AG08396 (cell line): ENCODE data around the gene SETD5.

Source experiments
- DNase-seq: peaks from one replicate; pipeline ENCODE4 v3.0.0; 2012; ENCODE audit warnings: low spot score, mixed read lengths

The SETD5 gene

DNA sequence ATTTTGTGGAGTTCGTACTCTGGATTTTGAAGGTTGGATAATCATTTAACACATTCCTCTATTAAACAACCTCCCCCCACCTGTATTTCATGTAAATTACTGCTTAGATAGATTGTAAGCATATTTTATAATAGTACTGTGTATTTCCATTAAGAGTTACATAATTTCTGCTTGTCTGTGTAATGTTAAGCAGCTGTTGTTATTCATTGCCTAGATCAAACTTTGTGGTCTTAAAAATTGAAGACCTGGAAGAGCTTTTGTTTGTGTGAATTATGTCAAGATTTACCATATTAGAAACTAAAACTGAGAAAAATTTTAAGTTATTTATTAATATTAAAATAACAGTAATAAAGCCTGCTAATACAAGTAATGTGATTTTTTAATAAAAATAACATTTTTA, 11.1 kb downstream of the SETD5 start:
- no peak for DNase-seq

DNA sequence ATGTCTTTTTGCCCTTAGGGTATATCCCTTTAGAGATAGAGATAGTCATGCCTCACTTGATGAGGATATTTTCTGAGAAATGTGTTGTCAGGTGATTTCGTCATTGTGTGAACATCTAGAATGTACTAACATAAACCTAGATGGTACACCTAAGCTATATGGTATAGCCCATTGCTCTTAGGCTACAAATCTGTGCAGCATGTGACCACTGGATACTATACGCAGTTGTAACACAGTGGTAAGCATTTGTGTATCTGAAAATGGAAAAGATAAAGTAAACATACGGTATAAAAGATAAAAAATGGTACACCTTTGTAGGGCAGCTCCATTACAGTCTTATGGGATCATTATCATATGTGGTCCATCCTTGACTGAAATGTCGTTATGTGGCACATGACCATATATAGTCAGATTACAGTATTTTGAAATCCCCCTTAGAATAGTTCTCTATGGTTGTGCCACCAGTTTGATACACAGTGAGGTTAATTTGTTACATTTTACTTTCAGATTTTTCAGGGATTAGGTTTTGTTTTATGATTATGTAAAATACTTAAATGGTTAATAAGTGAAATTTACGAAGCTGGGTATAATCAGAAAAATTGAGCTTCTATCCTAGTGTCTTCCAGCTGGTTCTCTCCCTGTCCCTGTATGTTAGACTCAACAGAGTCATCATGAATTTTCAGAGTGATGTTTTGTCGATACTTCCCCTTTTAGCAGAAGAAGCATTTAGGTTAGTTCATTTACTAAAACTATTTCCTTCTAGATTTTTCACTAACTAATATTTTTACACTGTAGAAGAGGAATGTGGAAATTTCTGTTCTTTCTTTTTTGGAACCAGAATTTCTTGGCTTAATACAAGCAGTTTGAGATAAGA, 12.8 kb downstream of the SETD5 start:
- no peak for DNase-seq

DNA sequence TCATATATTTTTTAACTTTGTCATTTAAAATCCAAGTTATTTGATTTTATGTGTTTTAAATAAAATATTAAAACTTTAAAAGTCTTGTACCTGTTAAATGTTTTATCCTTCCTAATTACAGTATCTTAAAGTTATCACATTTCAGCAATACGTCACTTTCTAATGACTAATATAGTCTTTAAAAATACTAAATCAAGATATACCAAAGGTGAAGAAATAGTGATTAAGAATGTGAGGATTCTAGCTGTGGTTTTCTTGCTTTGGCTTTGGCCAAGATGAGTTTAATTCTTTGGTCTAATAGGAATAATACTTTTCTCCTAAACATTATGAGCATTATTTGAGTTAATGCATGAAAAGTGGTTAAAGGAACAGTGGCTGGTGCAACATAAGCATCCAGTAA, 13.9 kb downstream of the SETD5 start:
- no peak for DNase-seq

DNA sequence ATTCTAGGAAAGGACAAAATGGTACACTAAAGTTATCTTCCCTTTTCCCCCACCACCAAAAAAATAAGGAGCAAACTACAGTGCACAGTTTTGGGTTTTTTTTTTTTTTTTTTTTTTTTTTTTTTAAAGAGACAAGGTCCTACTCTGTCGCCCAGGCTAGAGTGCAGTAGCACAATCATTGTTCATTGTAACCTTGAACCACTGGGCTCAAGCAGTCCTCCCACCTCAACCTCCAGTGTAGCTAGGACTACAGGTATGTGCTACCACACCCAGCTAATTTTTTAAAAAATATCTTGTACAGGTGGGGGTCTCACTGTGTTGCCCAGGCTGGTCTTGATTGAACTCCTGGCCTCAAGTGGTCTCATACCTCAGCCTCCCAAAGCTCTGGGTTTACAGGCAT, 14.9 kb downstream of the SETD5 start:
- DNase-seq, result no peak

DNA sequence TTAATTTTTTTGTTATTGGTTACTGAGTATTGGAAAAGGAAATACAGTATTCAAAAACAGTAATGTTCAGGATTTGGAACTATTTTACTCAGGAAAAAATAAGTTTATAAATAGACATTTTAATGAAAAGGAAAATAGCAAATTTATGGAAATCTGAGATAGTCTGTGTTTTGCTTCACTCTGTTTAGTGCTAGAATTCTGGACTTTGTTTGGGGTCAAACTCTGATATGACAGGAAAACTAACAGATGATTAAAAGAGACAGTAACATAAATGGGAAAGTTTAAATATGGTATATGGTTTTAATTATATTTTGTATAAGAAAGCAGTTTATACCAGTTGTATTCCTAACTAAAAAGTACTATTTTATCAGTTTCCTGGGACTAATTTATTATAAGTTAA, 17.4 kb downstream of the SETD5 start:
- no peak for DNase-seq

DNA sequence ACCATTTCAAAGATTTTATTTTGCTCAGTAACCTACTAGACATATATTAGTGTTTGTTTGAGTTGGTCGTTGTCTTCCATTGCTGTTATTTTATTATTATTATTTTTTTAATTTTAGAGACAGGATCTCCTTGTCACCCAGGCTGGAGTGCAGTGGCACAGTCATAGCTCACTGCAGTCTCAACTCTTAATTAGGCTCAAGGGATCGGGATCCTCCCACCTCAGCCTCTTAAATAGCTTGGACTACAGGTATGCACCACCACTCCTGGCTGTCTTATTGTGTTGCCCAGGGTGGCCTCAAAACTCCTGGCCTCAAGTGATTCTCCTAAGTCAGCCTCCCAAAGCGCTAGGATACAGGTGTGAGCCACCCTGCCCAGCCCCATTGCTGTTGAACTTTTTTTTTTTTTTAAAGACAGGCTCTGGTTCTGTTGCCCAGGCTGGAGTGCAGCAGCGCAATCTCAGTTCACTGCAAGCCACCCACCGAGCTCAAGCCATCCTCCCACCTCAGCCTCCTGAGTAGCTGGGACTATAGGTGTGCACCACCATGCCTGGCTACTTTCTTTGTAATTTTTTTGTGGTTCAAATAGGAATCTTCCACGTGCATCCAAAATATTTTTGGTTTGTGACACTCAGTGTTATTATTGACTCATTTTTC, 18.2 kb downstream of the SETD5 start:
- DNase-seq, result no peak

DNA sequence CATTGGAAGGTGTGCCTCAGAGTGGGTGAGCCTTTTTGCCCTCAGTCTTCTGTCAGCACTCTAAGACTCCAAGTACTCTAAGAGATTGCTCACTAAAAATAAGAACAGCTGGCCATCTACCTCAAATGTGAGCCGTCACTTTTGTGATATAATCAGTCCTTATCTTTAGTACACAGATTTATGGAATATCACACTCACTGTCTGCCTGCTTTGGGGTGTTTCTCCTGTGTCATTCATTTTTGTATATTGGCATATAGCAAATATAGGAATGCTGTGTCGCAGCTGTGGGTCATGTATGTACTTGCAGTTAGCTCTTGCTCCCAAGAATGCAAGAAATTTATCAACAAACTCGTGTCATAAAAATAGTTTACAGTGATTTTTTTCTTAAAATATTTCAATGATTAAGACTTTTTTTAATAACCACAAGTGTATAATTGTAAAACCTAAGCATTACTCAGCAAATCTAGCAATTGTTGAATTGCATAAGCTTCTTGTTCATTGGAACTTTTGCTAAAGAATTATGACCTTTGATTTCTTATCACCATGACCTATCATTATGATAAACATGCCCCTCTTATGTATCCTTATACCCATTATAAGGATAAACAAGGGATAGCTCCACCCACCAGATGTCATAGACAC, 18.8 kb downstream of the SETD5 start:
- no peak for DNase-seq

DNA sequence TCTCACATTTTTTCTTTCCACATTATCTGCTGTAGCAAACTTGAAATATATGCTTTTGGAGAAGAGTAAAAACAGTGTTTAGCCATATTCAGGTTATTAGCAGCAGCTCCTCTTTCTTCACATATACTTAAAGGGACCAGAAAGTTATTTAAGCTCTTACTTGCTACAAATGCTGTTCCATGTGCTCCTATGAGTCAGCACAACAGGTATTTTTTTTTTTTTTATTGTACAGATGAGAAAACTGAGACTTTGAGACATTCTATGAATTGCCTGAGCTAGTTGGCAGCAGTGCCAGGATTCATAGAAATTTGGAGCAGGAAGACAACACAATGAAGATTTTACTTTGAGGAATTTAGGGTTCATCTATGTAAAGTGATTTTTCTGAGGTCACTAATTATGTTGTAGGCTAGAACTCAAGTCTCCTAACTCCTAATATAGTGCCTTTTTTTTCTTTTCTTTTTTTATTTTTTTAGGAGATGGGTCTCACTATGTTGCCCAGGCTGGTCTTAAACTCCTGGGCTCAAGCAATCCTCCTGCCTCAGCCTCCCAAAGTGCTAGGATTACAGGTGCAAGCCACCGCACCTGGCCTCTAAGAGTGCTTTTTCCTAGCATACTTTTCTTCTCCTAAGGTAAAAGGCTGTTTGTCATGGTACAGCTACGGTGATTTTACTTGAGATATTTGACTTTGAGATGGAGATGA, 23.6 kb downstream of the SETD5 start:
- DNase-seq, result no peak

DNA sequence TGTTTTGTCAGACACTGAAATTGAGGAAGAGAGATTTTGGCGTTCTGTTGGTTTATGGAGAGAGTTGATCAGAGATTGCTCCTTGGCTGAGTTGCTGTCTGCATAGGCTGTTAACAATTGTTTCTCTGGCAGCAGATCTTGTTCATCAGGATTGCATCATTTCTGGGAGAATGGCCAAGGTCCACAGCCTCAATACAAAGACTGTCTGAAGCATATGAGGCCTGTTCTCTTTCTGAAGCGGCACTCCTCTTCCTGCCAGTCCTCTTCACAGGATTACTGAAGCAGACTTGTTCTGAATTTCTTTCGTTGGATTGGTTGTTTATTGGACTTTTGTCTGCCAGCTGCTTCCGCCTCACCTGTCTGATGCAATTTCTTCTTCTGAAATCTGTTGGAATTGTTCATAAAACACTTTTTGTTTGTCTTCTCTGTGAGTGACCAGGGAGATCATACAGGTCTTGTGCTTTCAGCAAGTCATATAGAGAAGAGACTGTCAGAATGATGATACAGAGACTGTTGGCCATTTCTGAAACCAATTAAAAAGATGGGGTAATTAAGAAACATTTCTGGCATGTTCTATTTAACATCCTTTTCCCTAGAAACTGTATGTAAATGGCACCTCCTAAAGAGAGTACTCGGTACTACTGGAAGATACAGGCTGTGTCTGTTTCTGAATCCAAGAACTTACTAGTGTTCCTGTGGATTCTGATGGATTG, 25.5 kb downstream of the SETD5 start:
- DNase-seq, result peak; percentile 74

DNA sequence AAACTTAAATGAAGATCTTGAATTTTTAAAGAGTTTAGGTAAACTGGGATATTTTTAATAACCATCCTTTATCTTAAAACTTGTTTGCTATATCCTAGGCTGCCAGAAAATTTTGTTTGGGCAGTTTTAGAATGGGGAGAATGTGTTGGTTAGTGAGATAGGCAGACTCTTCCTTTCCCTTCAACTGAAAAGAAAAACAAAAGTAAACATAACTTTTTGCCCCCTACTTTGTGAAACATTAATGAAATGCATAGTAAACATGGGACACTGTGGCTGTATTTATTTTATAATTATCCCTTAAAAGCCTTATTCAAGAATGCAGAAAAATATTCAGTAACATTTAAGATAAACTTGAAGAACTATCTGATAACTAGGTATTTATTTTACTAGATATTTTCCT, 31.0 kb downstream of the SETD5 start:
- DNase-seq, result no peak

DNA sequence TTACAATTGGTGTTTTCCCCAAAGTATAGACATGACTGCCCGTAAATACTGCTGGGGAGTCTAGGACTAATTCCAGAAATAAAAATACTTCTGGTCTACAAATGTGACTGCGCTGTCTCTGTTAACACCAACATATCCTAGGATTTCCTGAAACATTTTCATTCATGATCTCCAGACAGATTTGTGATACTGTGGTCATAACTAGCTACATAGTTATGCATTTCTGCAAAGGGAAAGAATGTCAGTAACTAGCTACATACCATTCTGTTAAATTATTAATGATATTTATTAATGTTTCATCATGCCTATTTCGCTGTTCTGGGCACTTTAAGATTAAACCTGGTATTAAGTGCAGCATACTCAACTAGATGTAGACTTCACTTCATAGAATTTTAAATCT, 33.3 kb downstream of the SETD5 start:
- DNase-seq, result no peak

DNA sequence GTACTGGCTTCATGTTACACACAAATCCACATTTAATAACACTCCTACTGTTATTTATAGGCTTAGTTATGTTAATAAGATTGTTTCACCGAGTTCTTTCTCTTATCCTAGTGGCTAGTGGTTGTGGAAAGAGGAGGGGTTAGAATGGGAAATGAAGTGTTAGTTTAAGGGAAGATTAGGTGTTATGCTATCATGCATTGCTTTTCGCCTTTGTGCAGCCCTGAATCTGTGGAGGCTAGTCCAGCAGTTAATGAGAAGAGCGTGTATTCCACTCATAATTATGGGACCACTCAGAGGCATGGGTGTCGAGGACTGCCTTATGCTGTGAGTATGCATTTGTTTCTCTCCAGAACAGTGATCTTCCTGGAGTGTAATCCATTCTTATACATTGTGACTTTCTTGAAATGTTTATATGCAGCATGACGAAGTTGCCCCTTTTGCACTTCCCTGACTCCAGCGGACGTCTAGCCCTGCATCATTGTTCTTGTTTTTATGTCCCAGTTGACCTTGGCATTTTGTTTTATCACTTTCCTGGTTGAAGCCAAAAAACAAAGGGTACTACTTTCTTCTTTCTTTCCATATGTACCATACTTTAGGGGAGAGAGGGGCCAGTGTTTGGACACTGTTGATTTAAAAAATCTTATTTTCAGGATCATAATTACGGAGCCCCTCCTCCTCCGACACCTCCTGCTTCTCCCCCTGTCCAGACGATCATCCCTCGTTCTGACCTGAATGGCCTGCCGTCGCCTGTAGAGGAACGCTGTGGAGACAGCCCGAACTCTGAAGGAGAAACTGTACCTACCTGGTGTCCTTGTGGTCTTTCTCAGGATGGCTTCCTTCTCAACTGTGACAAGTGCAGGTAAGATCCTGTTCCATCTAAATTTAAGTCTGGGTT, 36.5 kb downstream of the SETD5 start:
- no peak for DNase-seq

DNA sequence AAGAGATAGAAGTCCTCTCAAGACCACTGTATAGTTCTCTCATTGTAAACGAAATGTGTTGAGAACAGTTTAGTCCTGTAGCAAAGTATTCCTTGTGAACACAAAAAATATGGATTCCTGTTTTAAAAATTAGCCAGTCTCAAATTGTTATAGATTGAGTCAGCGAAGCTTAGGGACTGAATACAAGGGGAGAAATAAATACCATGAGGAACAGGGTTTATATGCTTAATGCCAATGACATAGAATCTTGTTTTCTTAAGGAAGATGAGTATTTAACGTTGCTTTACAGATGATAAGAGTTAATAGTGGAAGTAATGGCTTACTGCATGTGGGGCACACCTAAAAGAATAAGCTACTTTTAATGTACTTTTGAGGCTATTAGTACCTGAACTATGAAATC, 37.9 kb downstream of the SETD5 start:
- DNase-seq, result no peak

DNA sequence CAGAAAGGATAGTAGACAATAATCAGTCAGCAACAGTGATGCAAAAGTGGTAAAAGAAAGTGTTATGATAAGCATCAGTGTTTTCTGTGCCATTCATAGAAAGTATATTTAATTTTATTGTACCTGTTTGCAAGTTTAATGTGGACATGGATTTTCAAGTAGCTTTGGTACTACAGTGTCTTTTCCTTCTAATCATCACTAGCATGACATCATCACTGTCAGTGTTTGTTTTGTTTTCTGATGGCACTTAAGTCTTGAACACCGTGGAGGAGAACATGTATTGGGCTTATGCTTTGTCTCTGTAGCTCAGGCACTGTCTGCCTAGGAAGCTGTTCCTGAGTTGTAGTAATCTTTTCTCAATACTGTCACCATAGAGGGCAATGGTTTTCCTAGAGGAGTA, 41.9 kb downstream of the SETD5 start:
- DNase-seq, result no peak

DNA sequence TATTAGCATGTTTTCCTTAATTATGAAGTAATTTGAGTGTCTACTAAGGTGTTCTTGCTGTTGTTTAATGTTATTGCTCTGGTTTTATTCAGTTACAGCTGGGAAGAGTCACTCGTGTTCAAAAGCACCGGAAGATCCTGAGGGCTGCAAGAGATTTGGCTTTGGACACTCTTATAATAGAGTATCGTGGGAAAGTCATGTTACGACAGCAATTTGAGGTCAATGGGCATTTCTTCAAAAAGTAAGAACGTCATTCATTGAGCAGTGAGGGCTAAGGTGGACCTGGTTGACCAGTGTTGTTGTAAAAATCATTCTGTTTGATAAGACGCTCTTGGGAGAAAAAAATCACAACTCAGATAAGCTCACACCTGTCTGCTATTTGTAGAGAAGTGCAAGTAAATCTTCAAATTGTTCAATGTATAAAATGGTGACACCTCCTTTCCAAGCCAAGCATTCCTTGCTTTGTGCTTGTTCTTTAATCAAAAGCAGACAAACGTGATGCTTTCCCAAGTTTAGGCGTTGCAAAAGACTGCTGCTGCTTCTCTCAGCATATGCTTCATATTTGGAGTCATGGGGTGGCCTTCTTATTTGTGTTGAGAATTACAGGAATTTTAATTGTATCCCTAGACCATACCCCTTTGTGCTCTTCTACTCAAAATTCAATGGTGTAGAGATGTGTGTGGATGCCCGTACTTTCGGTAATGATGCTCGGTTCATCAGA, 44.2 kb downstream of the SETD5 start:
- no peak for DNase-seq

DNA sequence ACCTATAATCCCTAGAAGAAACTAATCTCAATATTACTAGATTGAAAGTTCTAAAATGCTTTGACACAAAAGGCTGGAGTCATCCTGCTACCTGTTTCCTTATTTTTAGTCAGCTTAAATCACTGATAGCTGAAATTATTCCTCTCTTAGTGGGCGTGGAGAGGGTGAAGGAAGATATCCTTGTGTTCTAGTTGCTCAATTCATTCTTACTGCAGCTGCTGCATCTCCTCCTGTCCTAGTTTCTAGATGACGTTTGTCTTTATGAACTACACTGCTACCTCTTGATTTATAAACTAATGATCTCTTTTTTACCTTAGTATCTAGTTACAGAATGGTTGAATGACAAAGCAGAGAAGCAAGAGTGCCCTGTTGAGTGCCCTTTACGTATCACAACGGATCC, 50.7 kb downstream of the SETD5 start:
- no peak for DNase-seq

DNA sequence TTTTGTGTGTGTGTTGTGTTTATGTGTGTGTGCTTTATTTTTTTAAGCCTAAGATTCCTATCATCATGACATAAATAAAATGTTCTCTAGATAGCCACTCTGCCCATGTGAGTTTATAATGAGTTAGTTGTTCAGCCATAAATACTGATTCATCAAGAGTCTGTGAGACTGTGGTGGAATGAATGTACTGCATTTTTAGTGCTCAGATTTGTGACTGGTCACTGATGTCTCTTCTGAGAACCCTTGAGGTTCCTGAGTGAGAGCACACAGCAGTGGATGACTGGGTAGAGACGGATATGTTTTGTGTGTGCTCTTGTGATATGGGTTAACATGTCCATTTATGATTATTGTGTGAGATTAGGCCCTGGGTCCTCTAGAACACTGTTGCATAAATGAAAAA, 51.2 kb downstream of the SETD5 start:
- peak; percentile 17 for DNase-seq

DNA sequence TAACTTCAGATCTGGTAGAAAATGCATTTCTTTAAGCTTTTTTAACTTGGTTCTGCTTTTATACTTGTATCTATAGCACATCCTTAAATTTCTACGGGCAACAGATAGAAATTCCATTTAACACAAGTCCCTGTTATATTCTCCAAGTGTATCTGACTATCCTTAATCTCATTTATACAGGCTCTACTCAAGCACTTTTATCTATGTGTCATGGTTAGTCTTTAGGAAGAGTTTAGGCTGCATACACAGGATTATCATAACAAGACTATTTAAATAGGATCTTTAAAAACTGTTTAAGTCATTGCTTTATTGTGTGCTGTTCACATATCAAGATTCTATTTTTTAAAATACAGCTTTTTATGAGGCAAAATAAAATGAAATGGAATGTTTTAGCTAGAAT, 52.7 kb downstream of the SETD5 start:
- no peak for DNase-seq

DNA sequence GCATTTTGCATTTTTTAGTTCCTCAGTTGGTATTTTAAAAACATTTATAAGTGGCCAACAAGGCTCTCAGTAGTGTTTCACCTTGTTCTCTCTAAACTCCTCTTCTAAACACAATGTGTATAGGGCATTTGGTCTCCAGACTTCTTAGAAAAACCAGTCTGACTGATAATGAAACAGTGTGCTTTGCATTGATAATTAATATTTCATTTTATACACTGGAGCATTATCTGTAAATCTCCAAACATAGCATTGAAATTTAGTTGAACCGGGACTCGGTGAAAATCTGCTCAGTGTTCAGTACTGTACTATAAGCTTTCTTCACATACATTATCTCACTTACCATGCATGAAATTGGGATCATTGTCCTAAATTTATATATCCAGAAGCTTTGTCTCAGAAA, 53.6 kb downstream of the SETD5 start:
- no peak for DNase-seq

DNA sequence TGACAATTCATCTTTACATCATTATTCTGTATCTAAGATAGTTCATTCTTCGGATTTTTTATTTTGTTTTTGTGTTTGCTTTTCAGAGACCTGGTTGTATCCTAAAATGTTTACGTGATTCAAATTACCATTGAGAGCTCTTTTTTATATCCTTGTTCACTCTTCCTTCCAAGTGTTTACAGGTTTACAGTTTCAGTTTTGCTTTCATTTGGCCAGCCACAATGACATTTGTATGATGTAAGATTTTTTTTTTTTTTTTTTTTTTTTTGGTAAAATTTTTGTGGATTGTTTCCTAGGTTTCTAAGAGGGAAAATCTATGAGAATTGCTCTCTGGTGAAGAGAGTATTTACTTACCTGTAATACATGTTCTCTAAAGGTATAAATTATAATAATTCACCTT, 55.0 kb downstream of the SETD5 start:
- no peak for DNase-seq
